Measurements from ENCODE around the gene ELMOD1.
A peak's percentile ranks its signal among the peaks of the same experiment; 100 is the strongest.

Gene ELMOD1

DNA sequence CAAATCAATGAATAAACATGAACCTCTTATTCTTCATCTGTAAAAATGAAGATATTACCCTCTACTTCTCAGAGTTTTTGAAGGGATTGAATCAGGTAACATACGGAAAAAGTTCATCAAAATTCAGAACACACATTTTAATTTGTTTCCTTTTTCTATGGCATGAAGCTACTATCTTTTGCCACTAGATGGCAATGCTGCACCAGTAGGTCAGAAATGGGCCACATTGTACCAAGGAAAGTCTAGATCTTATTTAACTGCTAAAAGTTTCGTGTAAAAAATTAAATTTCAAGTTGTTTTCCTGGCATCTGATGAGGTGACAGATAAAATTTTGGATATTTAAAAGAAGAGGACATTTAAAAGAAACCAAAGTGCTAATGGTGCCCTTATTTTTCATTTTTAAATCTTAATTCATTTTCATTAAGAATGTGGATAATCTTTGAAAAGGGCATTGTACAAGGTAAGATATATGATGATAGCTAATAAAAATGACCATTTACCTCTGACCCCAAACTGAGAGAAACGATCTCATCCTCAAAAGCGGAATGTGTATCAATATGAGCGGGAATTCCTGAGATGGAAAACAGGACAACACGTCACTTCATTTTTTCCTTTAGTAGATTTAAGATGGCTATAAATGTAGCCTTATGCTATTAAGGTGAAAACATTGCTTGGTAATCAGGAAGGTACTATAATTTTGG is 41.5 kb upstream of the ELMOD1 start:
- no peak overlapping the region for H3K27ac ChIP-seq (replicated peaks)
- no peaks in the 10 kb centered on the region for H3K27me3 ChIP-seq (ENCODE audit: insufficient read depth, poor library complexity, severe bottlenecking)
- TF ChIP-seq CTCF (IDR thresholded peaks at IDR 0.05; ENCODE audit: insufficient read depth, low read length) (peak; percentile 56), SPI1 (IDR thresholded peaks at IDR 0.05; ENCODE audit: borderline replicate concordance, low read depth) (no peak)
- no peak overlapping the region for H3K4me3 ChIP-seq (replicated peaks; ENCODE audit: insufficient read depth, low read length)
- DNase-seq (ENCODE audit: low read depth in 1 of 2, low spot score in 1 of 2) = peak in 1 of 2 experiments; percentile 24

DNA sequence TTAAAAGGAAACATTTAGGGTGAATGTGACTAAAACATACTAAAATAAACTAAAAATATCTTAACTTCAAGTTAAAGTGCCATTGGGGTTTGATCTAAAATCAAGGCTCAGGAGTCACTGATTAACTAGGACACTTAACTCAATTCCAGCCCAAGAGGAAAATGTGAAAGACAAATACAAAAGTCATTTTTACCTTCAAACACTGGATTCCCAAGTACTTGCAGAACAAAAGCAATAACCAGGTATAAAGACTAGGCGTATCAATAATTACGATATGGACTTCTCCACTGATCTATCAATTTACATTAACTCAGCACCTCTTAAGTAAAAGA is 41.0 kb upstream of the ELMOD1 start:
- TF ChIP-seq CTCF (IDR thresholded peaks at IDR 0.05; ENCODE audit: insufficient read depth, low read length) (no peak), SPI1 (IDR thresholded peaks at IDR 0.05; ENCODE audit: borderline replicate concordance, low read depth) (no peak), REST (IDR thresholded peaks at IDR 0.05; ENCODE audit: insufficient replicate concordance, low read depth) (no peak), GABPA (IDR thresholded peaks at IDR 0.05; ENCODE audit: low read depth) (no peak), POLR2AphosphoS5 (IDR thresholded peaks at IDR 0.05; ENCODE audit: low read depth) (no peak)
- DNase-seq (ENCODE audit: low read depth in 1 of 2, low spot score in 1 of 2) = no peak
- Histone ChIP-seq H3K27me3 (ENCODE audit: insufficient read depth, poor library complexity, severe bottlenecking) (no peaks in the 10 kb centered on the region), H3K4me3 (replicated peaks; ENCODE audit: insufficient read depth, low read length) (no peak overlapping the region), H3K27ac (replicated peaks) (no peak overlapping the region)

- TF ChIP-seq POLR2AphosphoS5 (IDR thresholded peaks at IDR 0.05; ENCODE audit: low read depth) = no peak
- TF ChIP-seq SPI1 (IDR thresholded peaks at IDR 0.05; ENCODE audit: borderline replicate concordance, low read depth) = no peak
- TF ChIP-seq REST (IDR thresholded peaks at IDR 0.05; ENCODE audit: insufficient replicate concordance, low read depth) = no peak
- TF ChIP-seq GABPA (IDR thresholded peaks at IDR 0.05; ENCODE audit: low read depth) = no peak
- no peak for TF ChIP-seq CTCF (IDR thresholded peaks at IDR 0.05; ENCODE audit: insufficient read depth, low read length)
- no peak for DNase-seq (ENCODE audit: low read depth in 1 of 2, low spot score in 1 of 2)
- Histone ChIP-seq H3K4me3 (replicated peaks; ENCODE audit: insufficient read depth, low read length) (no peak overlapping the region), H3K27ac (replicated peaks) (no peak overlapping the region), H3K27me3 (ENCODE audit: insufficient read depth, poor library complexity, severe bottlenecking) (no peaks in the 10 kb centered on the region)
These were observed 40.6 kb upstream of the ELMOD1 start for GRCh38 chr11:107550304-107550703.

- no peaks in the 10 kb centered on the region for H3K27me3 ChIP-seq (ENCODE audit: insufficient read depth, poor library complexity, severe bottlenecking)
- no peak for DNase-seq (ENCODE audit: low read depth in 1 of 2, low spot score in 1 of 2)
- no peak overlapping the region for H3K4me3 ChIP-seq (replicated peaks; ENCODE audit: insufficient read depth, low read length)
- no peak overlapping the region for H3K27ac ChIP-seq (replicated peaks)
- TF ChIP-seq REST (IDR thresholded peaks at IDR 0.05; ENCODE audit: insufficient replicate concordance, low read depth) = no peak
- no peak for TF ChIP-seq CTCF (IDR thresholded peaks at IDR 0.05; ENCODE audit: insufficient read depth, low read length)
- TF ChIP-seq GABPA (IDR thresholded peaks at IDR 0.05; ENCODE audit: low read depth) = no peak
- TF ChIP-seq POLR2AphosphoS5 (IDR thresholded peaks at IDR 0.05; ENCODE audit: low read depth) = no peak
- no peak for TF ChIP-seq SPI1 (IDR thresholded peaks at IDR 0.05; ENCODE audit: borderline replicate concordance, low read depth)
These were observed 29.3 kb upstream of the ELMOD1 start for GRCh38 chr11:107561688-107562087.
